ENCODE data around the gene PCDHB2.
"Not testable (repeated sequence)": the region's sequence is repeated elsewhere in the genome, so short reads cannot be mapped to it uniquely, and the experiment has no call there.

- not testable (repeated sequence) for TF ChIP-seq CTCF (optimal IDR thresholded peaks at IDR 0.05 in 1 of 3, IDR thresholded peaks at IDR 0.05 in 1 of 3, conservative IDR thresholded peaks at IDR 0.05 in 1 of 3; ENCODE audit: extremely low read depth in 1 of 3, insufficient read depth in 2 of 3, low read length in 3 of 3); EZH2 (IDR thresholded peaks at IDR 0.05; ENCODE audit: low read length)
These were observed 8.1 kb downstream of the PCDHB2 start for GRCh38 chr5:141102471-141102870.

Measured in keratinocyte (primary cell).